Neural cell (in vitro differentiated cells): ENCODE measurements around the gene SESN2. TPM values are rescaled to one million over a fixed set of nuclear protein-coding genes. Genes with fewer than 3 reads are reported as not detected.

Experiments
- H2AFZ ChIP-seq: fragments of 200-600, 300-800 bp; sonication (generic), shearing (Covaris generic); 2 replicates; pipeline ENCODE4 v1.6.0; 2014; ENCODE audit warnings: low read depth, mild to moderate bottlenecking, antibody characterized with exemption, low read length, moderate library complexity
- H3F3A ChIP-seq: fragments of 200-600 bp; shearing (Covaris generic); 2 replicates; pipeline ENCODE4 v1.6.1; 2016; ENCODE audit warnings: mild to moderate bottlenecking, moderate library complexity, mixed read lengths, antibody characterized with exemption, low read length; ENCODE audit not compliant: insufficient read depth, poor library complexity, severe bottlenecking
- H3K27ac ChIP-seq: fragments of 200-600, 300-800 bp; sonication (generic), shearing (Covaris generic); 2 replicates; pipeline ENCODE4 v1.5.1; 2014; ENCODE audit warnings: mild to moderate bottlenecking, low read length, moderate library complexity
- H3K27me3 ChIP-seq: fragments of 300-800, 200-600 bp; sonication (generic), shearing (Covaris generic); 2 replicates; pipeline ENCODE4 v1.6.0; 2014; ENCODE audit warnings: mild to moderate bottlenecking, low read depth, low read length, moderate library complexity; ENCODE audit not compliant: insufficient read depth
- H3K36me3 ChIP-seq: fragments of 300-800, 200-600 bp; sonication (generic), shearing (Covaris generic); 2 replicates; pipeline ENCODE4 v1.5.1; 2014; ENCODE audit warnings: mild to moderate bottlenecking, antibody characterized with exemption, low read length, moderate library complexity; ENCODE audit not compliant: insufficient read depth
- H3K4me2 ChIP-seq: fragments of 300-800, 200-600 bp; sonication (generic), shearing (Covaris generic); 2 replicates; pipeline ENCODE4 v1.6.0; 2014; ENCODE audit warnings: mild to moderate bottlenecking, low read length
- H3K4me3 ChIP-seq: fragments of 300-800, 200-600 bp; sonication (generic), shearing (Covaris generic); 2 replicates; pipeline ENCODE4 v1.5.1; 2014; ENCODE audit warnings: mild to moderate bottlenecking, low read length, moderate library complexity
- H3K79me2 ChIP-seq: fragments of 200-600 bp; shearing (Covaris generic); replicated peaks from 2 replicates; pipeline ENCODE4 v1.6.0; 2014; ENCODE audit warnings: mild to moderate bottlenecking, low read length, moderate library complexity; ENCODE audit not compliant: insufficient read depth
- H3K9ac ChIP-seq: fragments of 300-800, 200-600 bp; sonication (generic), shearing (Covaris generic); 2 replicates; pipeline ENCODE4 v1.6.1; 2016; ENCODE audit warnings: mild to moderate bottlenecking, low read length, mixed read lengths
- H3K9me2 ChIP-seq: fragments of 200-600 bp; shearing (Covaris generic); 2 replicates; pipeline ENCODE4 v1.6.1; 2016; ENCODE audit warnings: mild to moderate bottlenecking, low read length, mixed read lengths; ENCODE audit not compliant: insufficient read depth
- H3K9me3 ChIP-seq: fragments of 200-600, 300-800 bp; sonication (generic), shearing (Covaris generic); 2 replicates; pipeline ENCODE4 v1.6.1; 2016; ENCODE audit warnings: mild to moderate bottlenecking, mixed run types, low read length, moderate library complexity, mixed read lengths
- H4K20me1 ChIP-seq: fragments of 200-600 bp; shearing (Covaris generic); 2 replicates; pipeline ENCODE4 v1.6.1; 2016; ENCODE audit warnings: mild to moderate bottlenecking, mixed run types; ENCODE audit not compliant: insufficient read depth
- CTCF ChIP-seq: fragments of 450-650 bp; IDR thresholded peaks from 2 replicates; pipeline ENCODE4 v1.5.1; 2014; ENCODE audit warnings: antibody characterized with exemption, mild to moderate bottlenecking, moderate library complexity; ENCODE audit not compliant: poor library complexity, severe bottlenecking
- EP300 ChIP-seq: fragments of 450-650 bp; conservative IDR thresholded peaks from 2 replicates; pipeline ENCODE4 v1.6.1; 2014; ENCODE audit warnings: antibody characterized with exemption, mild to moderate bottlenecking, moderate library complexity; ENCODE audit not compliant: poor library complexity, severe bottlenecking
- EZH2 ChIP-seq: fragments of 200-600, 300-800 bp; shearing (Covaris generic), sonication (generic); IDR thresholded peaks from 2 replicates; pipeline ENCODE4 v1.6.1; 2014; ENCODE audit warnings: antibody characterized with exemption, low read length, borderline replicate concordance, mild to moderate bottlenecking; ENCODE audit not compliant: insufficient read depth, poor library complexity, severe bottlenecking
- MXI1 ChIP-seq: fragments of 450-650 bp; conservative IDR thresholded peaks from 2 replicates; pipeline ENCODE4 v1.6.1; 2014; ENCODE audit warnings: antibody characterized with exemption, mild to moderate bottlenecking; ENCODE audit not compliant: poor library complexity, severe bottlenecking
- POLR2AphosphoS5 ChIP-seq: IDR thresholded peaks from 2 replicates; pipeline ENCODE4 v1.6.1; 2012
- RAD21 ChIP-seq: fragments of 450-650 bp; conservative IDR thresholded peaks from 2 replicates; pipeline ENCODE4 v1.6.1; 2014; ENCODE audit warnings: antibody characterized with exemption, mild to moderate bottlenecking, moderate library complexity
- REST ChIP-seq: IDR thresholded peaks from 2 replicates; pipeline ENCODE4 v1.6.1; 2012; ENCODE audit warnings: borderline replicate concordance
- SMC3 ChIP-seq: fragments of 450-650 bp; conservative IDR thresholded peaks from 2 replicates; pipeline ENCODE4 v1.6.1; 2014; ENCODE audit warnings: antibody characterized with exemption, mild to moderate bottlenecking, moderate library complexity; ENCODE audit not compliant: poor library complexity
- TAF1 ChIP-seq: IDR thresholded peaks from 2 replicates; pipeline ENCODE4 v1.6.1; 2012; ENCODE audit warnings: low read depth
- polyA plus RNA-seq: library from polyadenylated mRNA; depleted of rRNA; stranded (reverse); fragments of >200 nt; gene quantifications from 2 replicates; pipeline ENCODE4 v1.2.3, GENCODE V29; 2014

Gene SESN2
- polyA plus RNA-seq, 1 donor from 2014 or later, result 9.3 TPM

DNA sequence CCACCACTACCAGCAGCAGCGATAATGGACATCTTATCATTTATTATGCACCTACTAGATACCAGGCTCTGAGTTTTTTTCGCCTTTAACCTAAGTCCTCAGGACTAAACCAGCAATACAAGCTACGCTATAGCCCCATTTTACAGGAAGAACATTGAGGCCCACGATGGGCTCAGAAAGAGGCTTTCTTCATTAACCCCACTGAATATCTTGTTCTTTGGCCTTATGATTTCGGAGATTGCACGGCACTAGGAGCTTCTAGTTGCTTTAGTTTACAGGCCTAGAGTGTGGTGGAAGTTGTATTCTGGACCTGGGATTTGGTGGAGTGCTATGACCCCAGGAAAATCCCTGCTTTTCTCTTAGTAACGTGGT is 1.5 kb downstream of the SESN2 start:
- peaks cover 32% of the 10 kb centered on the region for H3K79me2 ChIP-seq
- TF ChIP-seq SMC3 (no peak), RAD21 (no peak), EZH2 (no peak), CTCF (no peak), MXI1 (no peak), EP300 (no peak), REST (no peak), TAF1 (no peak), POLR2AphosphoS5 (no peak)
- H3K27me3 ChIP-seq, result no peaks in the 10 kb centered on the region
- no peaks in the 10 kb centered on the region for H3F3A ChIP-seq
- H2AFZ ChIP-seq, result no peak overlapping the region
- H3K9ac ChIP-seq, result peak overlapping the region; percentile 86
- no peak overlapping the region for H3K27ac ChIP-seq
- no peaks in the 10 kb centered on the region for H3K9me2 ChIP-seq
- H3K4me2 ChIP-seq, result peak overlapping the region; percentile 37
- no peaks in the 10 kb centered on the region for H3K36me3 ChIP-seq
- no peaks in the 10 kb centered on the region for H4K20me1 ChIP-seq
- peak overlapping the region; percentile 99 for H3K4me3 ChIP-seq
- H3K9me3 ChIP-seq, result no peaks in the 10 kb centered on the region

- Histone ChIP-seq H3K4me2 (no peak overlapping the region), H3K27ac (no peak overlapping the region), H3K9me3 (no peaks in the 10 kb centered on the region), H3K9me2 (no peaks in the 10 kb centered on the region), H3K4me3 (no peak overlapping the region), H4K20me1 (no peaks in the 10 kb centered on the region), H3F3A (no peaks in the 10 kb centered on the region), H3K9ac (no peak overlapping the region), H3K36me3 (no peaks in the 10 kb centered on the region), H2AFZ (no peak overlapping the region), H3K27me3 (no peaks in the 10 kb centered on the region), H3K79me2 (peaks cover 51% of the 10 kb centered on the region)
- TF ChIP-seq MXI1 (no peak), EP300 (no peak), CTCF (no peak), REST (no peak), TAF1 (no peak), SMC3 (no peak)
Measured at GRCh38 chr1:28264897-28265296, 5.6 kb downstream of the SESN2 start.
